D721Med (cell line): ENCODE data around the gene BANF1.

ENCODE experiments used
- DNase-seq: peaks from one replicate; pipeline ENCODE4 v3.0.0; 2011; ENCODE audit warnings: low spot score; ENCODE audit not compliant: insufficient read length
- FAIRE-seq: peaks from 2 replicates; lab custom pipeline; 2011; peaks lifted over from hg19 to GRCh38; lab: Jason Lieb, UNC
- CTCF ChIP-seq: IDR thresholded peaks from 2 replicates; pipeline ENCODE4 v1.5.1; 2012; ENCODE audit warnings: mild to moderate bottlenecking, control low read depth; ENCODE audit not compliant: insufficient read depth; ENCODE audit errors: missing control alignments

The BANF1 gene

GRCh38 chr11:65979261-65979759 lies 23.0 kb upstream of the BANF1 start:
- no peak for FAIRE-seq
- TF ChIP-seq CTCF: no peak
- DNase-seq: no peak

- FAIRE-seq: no peak
- no peak for DNase-seq
- no peak for TF ChIP-seq CTCF
These were observed 21.1 kb upstream of the BANF1 start for GRCh38 chr11:65981101-65981740.

GRCh38 chr11:65981972-65982823 lies 20.1 kb upstream of the BANF1 start:
- TF ChIP-seq CTCF: no peak
- DNase-seq (no peak), FAIRE-seq (no peak)

- FAIRE-seq: no peak
- DNase-seq: no peak
- TF ChIP-seq CTCF: no peak
These were observed 19.3 kb upstream of the BANF1 start for GRCh38 chr11:65982824-65983588.

GRCh38 chr11:65983589-65983987 lies 18.7 kb upstream of the BANF1 start:
- TF ChIP-seq CTCF: no peak
- no peak for FAIRE-seq

GRCh38 chr11:65987336-65987735 lies 15.0 kb upstream of the BANF1 start:
- no peak for FAIRE-seq
- no peak for DNase-seq
- no peak for TF ChIP-seq CTCF

More at GRCh38 chr11:65983589-65983987, 18.7 kb upstream of the BANF1 start:
- no peak for DNase-seq
